ENCODE data around the gene PTPRK.

The PTPRK gene

GRCh38 chr6:128302942-128303341, 217.5 kb downstream of the PTPRK start:
- DNase-seq (ENCODE audit: low read depth, low spot score): no peak
- TF ChIP-seq, protein P1, sequence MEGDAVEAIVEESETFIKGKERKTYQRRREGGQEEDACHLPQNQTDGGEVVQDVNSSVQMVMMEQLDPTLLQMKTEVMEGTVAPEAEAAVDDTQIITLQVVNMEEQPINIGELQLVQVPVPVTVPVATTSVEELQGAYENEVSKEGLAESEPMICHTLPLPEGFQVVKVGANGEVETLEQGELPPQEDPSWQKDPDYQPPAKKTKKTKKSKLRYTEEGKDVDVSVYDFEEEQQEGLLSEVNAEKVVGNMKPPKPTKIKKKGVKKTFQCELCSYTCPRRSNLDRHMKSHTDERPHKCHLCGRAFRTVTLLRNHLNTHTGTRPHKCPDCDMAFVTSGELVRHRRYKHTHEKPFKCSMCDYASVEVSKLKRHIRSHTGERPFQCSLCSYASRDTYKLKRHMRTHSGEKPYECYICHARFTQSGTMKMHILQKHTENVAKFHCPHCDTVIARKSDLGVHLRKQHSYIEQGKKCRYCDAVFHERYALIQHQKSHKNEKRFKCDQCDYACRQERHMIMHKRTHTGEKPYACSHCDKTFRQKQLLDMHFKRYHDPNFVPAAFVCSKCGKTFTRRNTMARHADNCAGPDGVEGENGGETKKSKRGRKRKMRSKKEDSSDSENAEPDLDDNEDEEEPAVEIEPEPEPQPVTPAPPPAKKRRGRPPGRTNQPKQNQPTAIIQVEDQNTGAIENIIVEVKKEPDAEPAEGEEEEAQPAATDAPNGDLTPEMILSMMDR (IDR thresholded peaks at IDR 0.05; ENCODE audit: low read depth, low read length): no peak
- H3K4me3 ChIP-seq (ENCODE audit: low read depth, low read length): no peak overlapping the region
- in situ Hi-C loops (cut with HindIII; ENCODE audit: low sequenced_read_pairs): no loop called here

DNA sequence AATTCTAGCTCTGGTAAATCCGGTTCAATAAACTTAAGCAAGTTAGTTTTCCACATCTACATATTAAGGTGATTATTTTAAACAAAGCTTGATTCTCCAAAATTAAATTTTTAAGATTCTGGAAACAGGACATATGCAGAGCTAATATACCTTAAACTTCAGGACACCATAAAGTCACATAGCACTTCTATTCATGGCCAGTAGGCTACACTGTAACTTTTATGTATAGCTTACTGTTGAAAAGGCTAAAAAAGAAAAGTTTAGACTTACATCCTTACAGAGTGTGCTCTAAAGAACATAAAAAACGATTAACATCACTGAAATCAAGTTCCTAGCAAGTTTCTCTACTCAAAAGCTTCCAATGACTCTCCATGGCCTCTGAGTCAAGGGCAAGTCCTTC, 224.7 kb downstream of the PTPRK start:
- TF ChIP-seq, protein P1 (IDR thresholded peaks at IDR 0.05; ENCODE audit: low read depth, low read length): no peak

DNA sequence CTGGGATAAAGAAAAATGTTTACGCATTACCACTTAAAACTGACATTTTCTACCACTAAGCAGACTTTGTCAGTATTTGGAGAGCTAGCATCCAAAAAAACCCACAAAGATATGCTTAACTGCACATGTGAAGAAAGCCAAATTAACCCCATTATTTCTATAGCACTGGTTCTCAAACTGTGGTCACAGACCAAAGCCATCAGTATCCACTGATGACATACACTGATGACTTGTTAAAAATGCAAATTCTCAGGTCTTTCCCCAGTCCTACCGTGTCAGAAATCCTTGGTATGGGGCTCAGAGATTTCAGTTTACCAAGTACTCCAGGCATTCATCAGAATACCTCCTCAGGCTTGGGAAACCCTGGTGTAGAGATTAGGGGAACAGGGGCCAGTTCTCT, 230.2 kb downstream of the PTPRK start:
- TF ChIP-seq, protein P1 (IDR thresholded peaks at IDR 0.05; ENCODE audit: low read depth, low read length): no peak
- in situ Hi-C loops (cut with HindIII; ENCODE audit: low sequenced_read_pairs): no loop called here
- no peak overlapping the region for H3K4me3 ChIP-seq (ENCODE audit: low read depth, low read length)
- DNase-seq (ENCODE audit: low read depth, low spot score): peak; percentile 33

More for the DNA sequence above, 224.7 kb downstream of the PTPRK start:
- in situ Hi-C loops (cut with HindIII; ENCODE audit: low sequenced_read_pairs): no loop called here
- no peak for DNase-seq (ENCODE audit: low read depth, low spot score)
- no peak overlapping the region for H3K4me3 ChIP-seq (ENCODE audit: low read depth, low read length)

GRCh38 chr6:128284128-128284527, 236.3 kb downstream of the PTPRK start:
- in situ Hi-C loops (cut with HindIII; ENCODE audit: low sequenced_read_pairs): no loop called here
- TF ChIP-seq, protein P1 (IDR thresholded peaks at IDR 0.05; ENCODE audit: low read depth, low read length): no peak
- no peak for DNase-seq (ENCODE audit: low read depth, low spot score)
- H3K4me3 ChIP-seq (ENCODE audit: low read depth, low read length): no peak overlapping the region

DNA sequence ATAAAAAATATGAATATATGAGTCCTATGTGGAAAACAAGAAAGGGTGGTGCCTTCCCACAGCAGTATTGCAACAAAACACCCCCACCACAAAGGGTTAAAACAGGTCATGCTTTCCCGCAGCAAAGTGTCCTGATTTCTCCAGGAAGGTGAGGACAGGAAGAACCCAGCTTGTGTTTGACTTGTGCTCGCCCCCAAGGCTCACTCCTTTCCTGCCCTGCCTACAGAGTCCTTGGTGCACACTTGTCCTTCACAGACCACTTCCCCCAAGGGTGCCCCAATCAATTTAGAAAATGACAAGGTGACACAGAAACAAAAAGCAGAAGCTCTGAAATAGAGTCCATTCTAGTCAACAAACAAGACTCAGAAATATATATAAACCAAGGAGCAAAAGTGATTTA, 237.4 kb downstream of the PTPRK start:
- in situ Hi-C loops (cut with HindIII; ENCODE audit: low sequenced_read_pairs): no loop called here
- H3K4me3 ChIP-seq (ENCODE audit: low read depth, low read length): no peak overlapping the region
- TF ChIP-seq, protein P1 (IDR thresholded peaks at IDR 0.05; ENCODE audit: low read depth, low read length): no peak
- DNase-seq (ENCODE audit: low read depth, low spot score): no peak

DNA sequence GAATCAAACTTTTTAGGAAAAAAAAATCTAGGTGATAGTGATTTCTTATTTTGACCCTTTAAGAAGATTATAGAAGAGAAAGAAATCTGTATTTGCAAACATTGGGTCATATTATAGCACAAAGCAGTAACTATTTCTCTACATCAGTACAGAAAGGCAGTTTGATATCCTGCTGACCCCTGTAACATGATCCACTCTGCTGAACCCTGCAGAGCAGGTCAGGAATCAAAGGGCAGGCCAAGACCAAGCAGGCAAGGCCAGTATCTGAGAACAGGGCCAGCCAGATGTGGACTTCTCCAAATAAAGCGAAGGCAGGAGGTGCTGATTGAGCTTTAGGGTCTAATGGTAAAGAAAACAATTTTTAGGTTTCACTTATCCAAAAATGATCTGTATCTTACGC, 239.4 kb downstream of the PTPRK start:
- in situ Hi-C loops (cut with HindIII; ENCODE audit: low sequenced_read_pairs): no loop called here

More for the DNA sequence above, 239.4 kb downstream of the PTPRK start:
- H3K4me3 ChIP-seq (ENCODE audit: low read depth, low read length): no peak overlapping the region
- TF ChIP-seq, protein P1 (IDR thresholded peaks at IDR 0.05; ENCODE audit: low read depth, low read length): no peak
- DNase-seq (ENCODE audit: low read depth, low spot score): no peak
